ENCODE measurements around the gene ABAT. TPM values are rescaled to one million over a fixed set of nuclear protein-coding genes. Genes with fewer than 3 reads are reported as not detected.

Gene ABAT
- total and polyA plus RNA-seq, 2 donors (not counting 1 experiment from before 2014, with no cell fraction given): 6.2 to 14.3 TPM

- H3K27me3 ChIP-seq (replicated peaks in 1 of 4; ENCODE audit: control extremely low read depth in 1 of 4, control insufficient read depth in 3 of 4, insufficient read depth in 4 of 4, low read length in 3 of 4): no peaks in the 10 kb centered on the region
- H4K20me1 ChIP-seq (ENCODE audit: control insufficient read depth, insufficient read depth, low read length, poor library complexity, severe bottlenecking): peaks cover 7% of the 10 kb centered on the region
- 97% methylated on average over 10 of the region's 10 CpGs for WGBS (ENCODE audit: insufficient coverage)
- H3K4me2 ChIP-seq (replicated peaks; ENCODE audit: low read depth, low read length, poor library complexity, severe bottlenecking): no peak overlapping the region
- H3K4me1 ChIP-seq (ENCODE audit: control insufficient read depth in 2 of 2, insufficient read depth in 2 of 2, low read length in 2 of 2): peaks cover 0 to 6% of the 10 kb centered on the region in 2 donors
- ChIA-PET POLR2A (no interaction called here), CTCF (interaction anchor here (0.7 kb wide), 1 partner anchor 18 kb away, joined by 3 read pairs; no protein-coding TSS in a partner anchor)
- Mint-ChIP-seq H3K27ac (no peak overlapping the region), H3K4me3 (no peak overlapping the region), H3K9me3 (ENCODE audit: insufficient read depth) (no peaks in the 10 kb centered on the region), H3K4me1 (peaks cover 9% of the 10 kb centered on the region), H3K27me3 (no peaks in the 10 kb centered on the region)
- DNase-seq (no peak), ATAC-seq (ENCODE audit: low read depth) (no peak)
- peaks cover 16% of the 10 kb centered on the region for H3K79me2 ChIP-seq (ENCODE audit: control insufficient read depth, insufficient read depth, low read length)
- peaks cover 0 to 8% of the 10 kb centered on the region in 2 experiments for H3K36me3 ChIP-seq (replicated peaks in 1 of 2; ENCODE audit: control extremely low read depth in 1 of 2, control insufficient read depth in 1 of 2, extremely low read depth in 1 of 2, insufficient read depth in 2 of 2, low read length in 1 of 2)
- H2AFZ ChIP-seq (ENCODE audit: insufficient read depth, low read depth, low read length, poor library complexity, severe bottlenecking): no peak overlapping the region
- no peak overlapping the region for H3K9ac ChIP-seq (ENCODE audit: low read length)
- TF ChIP-seq, protein P1, sequence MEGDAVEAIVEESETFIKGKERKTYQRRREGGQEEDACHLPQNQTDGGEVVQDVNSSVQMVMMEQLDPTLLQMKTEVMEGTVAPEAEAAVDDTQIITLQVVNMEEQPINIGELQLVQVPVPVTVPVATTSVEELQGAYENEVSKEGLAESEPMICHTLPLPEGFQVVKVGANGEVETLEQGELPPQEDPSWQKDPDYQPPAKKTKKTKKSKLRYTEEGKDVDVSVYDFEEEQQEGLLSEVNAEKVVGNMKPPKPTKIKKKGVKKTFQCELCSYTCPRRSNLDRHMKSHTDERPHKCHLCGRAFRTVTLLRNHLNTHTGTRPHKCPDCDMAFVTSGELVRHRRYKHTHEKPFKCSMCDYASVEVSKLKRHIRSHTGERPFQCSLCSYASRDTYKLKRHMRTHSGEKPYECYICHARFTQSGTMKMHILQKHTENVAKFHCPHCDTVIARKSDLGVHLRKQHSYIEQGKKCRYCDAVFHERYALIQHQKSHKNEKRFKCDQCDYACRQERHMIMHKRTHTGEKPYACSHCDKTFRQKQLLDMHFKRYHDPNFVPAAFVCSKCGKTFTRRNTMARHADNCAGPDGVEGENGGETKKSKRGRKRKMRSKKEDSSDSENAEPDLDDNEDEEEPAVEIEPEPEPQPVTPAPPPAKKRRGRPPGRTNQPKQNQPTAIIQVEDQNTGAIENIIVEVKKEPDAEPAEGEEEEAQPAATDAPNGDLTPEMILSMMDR (IDR thresholded peaks at IDR 0.05): no peak
- TF ChIP-seq EZH2 (IDR thresholded peaks at IDR 0.05; ENCODE audit: borderline replicate concordance, insufficient read depth, low read depth, low read length, poor library complexity, severe bottlenecking): no peak
- intact Hi-C loops (cut with micrococcal nuclease): no loop called here
- peaks cover 4 to 14% (median 6%) of the 10 kb centered on the region in 3 donors for H3K9me3 ChIP-seq (ENCODE audit: control extremely low read depth in 1 of 3, control insufficient read depth in 2 of 3, insufficient read depth in 1 of 3, low read length in 2 of 3)
- H3K4me3 ChIP-seq (ENCODE audit: control extremely low read depth in 1 of 5, extremely low read depth in 1 of 5, insufficient read depth in 1 of 5, low read depth in 2 of 5, low read length in 4 of 5): no peak overlapping the region
- no peak overlapping the region for H3K27ac ChIP-seq (ENCODE audit: low read length in 2 of 2)
Observed at GRCh38 chr16:8713635-8714172, 39.3 kb downstream of the ABAT start.

DNA sequence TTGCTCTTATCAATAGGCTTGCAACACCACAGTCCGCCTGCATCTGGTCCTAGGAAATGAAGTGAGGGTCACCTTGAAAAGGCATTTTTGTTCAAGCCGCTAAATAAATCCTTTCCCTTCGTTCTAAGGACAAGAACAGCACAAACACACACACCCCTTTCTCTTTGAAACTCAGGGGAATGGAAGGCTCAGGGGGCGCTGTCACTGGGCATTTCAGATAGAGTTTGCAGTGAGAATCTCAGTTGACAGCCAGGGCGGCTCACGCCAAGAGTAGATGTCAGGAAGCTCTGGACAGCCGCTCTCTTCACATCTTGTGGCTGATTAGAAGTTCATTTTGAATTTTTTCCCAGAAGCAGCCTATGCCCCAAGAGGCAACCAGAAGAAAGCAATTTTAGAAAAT, 39.8 kb downstream of the ABAT start:
- Histone ChIP-seq H3K27ac (ENCODE audit: low read length in 2 of 2) (no peak overlapping the region), H3K4me2 (replicated peaks; ENCODE audit: low read depth, low read length, poor library complexity, severe bottlenecking) (no peak overlapping the region), H3K9ac (ENCODE audit: low read length) (no peak overlapping the region), H3K79me2 (ENCODE audit: control insufficient read depth, insufficient read depth, low read length) (peaks cover 16% of the 10 kb centered on the region), H3K9me3 (ENCODE audit: control extremely low read depth in 1 of 3, control insufficient read depth in 2 of 3, insufficient read depth in 1 of 3, low read length in 2 of 3) (peaks cover 4 to 14% (median 6%) of the 10 kb centered on the region in 3 donors), H3K4me1 (ENCODE audit: control insufficient read depth in 2 of 2, insufficient read depth in 2 of 2, low read length in 2 of 2) (peaks cover 0 to 6% of the 10 kb centered on the region in 2 donors), H3K27me3 (replicated peaks in 1 of 4; ENCODE audit: control extremely low read depth in 1 of 4, control insufficient read depth in 3 of 4, insufficient read depth in 4 of 4, low read length in 3 of 4) (no peaks in the 10 kb centered on the region), H2AFZ (ENCODE audit: insufficient read depth, low read depth, low read length, poor library complexity, severe bottlenecking) (no peak overlapping the region), H4K20me1 (ENCODE audit: control insufficient read depth, insufficient read depth, low read length, poor library complexity, severe bottlenecking) (peaks cover 7% of the 10 kb centered on the region), H3K36me3 (replicated peaks in 1 of 2; ENCODE audit: control extremely low read depth in 1 of 2, control insufficient read depth in 1 of 2, extremely low read depth in 1 of 2, insufficient read depth in 2 of 2, low read length in 1 of 2) (peaks cover 0 to 8% of the 10 kb centered on the region in 2 experiments), H3K4me3 (ENCODE audit: control extremely low read depth in 1 of 5, extremely low read depth in 1 of 5, insufficient read depth in 1 of 5, low read depth in 2 of 5, low read length in 4 of 5) (no peak overlapping the region)
- ATAC-seq (ENCODE audit: low read depth): no peak
- DNase-seq: no peak
- intact Hi-C loops (cut with micrococcal nuclease): no loop called here
- no peaks in the 10 kb centered on the region for H3K9me3 Mint-ChIP-seq (ENCODE audit: insufficient read depth)
- H3K4me3 Mint-ChIP-seq: no peak overlapping the region
- CTCF ChIA-PET: no interaction called here
- no peaks in the 10 kb centered on the region for H3K27me3 Mint-ChIP-seq
- POLR2A ChIA-PET: no interaction called here
- H3K27ac Mint-ChIP-seq: no peak overlapping the region
- H3K4me1 Mint-ChIP-seq: peaks cover 9% of the 10 kb centered on the region
- 100% methylated on average over 3 of the region's 7 CpGs for WGBS (ENCODE audit: insufficient coverage)
- TF ChIP-seq, protein P1 (IDR thresholded peaks at IDR 0.05): no peak
- TF ChIP-seq EZH2 (IDR thresholded peaks at IDR 0.05; ENCODE audit: borderline replicate concordance, insufficient read depth, low read depth, low read length, poor library complexity, severe bottlenecking): no peak

Measured in B cell (primary cell).